Hematopoietic multipotent progenitor cell treated with erythropoietin and hydrocortisone succinate and interleukin-3 and kit ligand, for 17 days (in vitro differentiated cells): ENCODE measurements around the gene ATXN1.

Experiments used
- DNase-seq: peaks from one replicate; pipeline ENCODE4 v3.0.0-alpha.2; 2015; ENCODE audit warnings: low spot score

Gene ATXN1

DNA sequence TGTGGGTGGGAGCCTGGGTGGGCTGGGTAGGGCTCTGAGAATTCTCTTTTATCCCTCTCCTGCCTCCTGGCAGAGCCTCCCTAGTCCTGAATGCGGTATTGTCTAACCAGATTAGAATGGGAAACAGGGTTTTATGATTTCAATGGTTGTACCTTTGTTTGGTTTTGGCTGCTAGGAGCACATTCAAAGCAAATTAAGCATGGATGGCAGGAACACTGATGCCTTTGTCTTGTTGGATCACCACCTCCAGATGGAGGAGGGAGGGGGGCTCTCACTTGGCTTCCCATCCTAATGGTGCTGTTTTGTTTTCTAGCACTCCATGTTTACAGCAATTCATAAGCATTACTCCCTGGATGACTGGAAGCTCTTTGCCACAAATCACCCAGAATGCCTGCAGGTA lies 511.3 kb downstream of the ATXN1 start:
- DNase-seq, result no peak
